GM12874 (cell line): ENCODE data around the gene MRPL37.

Experiments used
- TF ChIP-seq, protein P1 (sequence below): IDR thresholded peaks from 2 replicates; pipeline ENCODE4 v1.5.1; 2011; ENCODE audit warnings: low read depth, mild to moderate bottlenecking, control low read depth, low read length, moderate library complexity; ENCODE audit not compliant: insufficient read depth

The MRPL37 gene

DNA sequence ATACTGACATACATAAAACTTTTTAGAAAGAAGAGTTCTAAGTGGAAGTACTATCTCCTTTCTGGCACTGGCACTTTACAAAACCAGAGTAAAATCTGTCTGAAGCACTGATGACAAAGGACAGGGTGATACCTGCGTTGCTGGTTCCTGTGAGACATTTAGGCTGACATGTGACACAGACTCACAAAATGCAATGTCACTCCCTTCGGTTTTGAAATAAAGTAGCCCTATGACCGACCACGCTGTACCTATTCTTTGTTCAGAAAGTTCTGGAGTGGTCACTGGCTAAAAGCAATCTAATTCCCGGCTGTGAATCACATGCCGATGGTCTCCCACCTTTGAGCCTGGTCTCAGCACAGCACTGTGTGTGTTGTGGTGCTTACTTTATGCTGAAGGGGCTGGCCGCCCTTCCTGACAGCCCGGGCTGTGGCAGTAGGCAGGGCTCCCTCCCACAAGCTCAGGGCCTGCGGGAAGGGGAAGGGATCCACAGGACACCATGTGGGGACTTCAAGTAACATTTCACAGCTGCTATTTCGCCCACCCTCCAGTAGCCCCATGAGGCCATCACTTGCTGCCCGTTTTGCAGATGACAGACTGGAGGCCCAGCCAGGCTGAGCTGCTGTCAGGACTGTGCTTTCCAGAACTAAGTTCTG is 48.0 kb downstream of the MRPL37 start:
- TF ChIP-seq, protein P1, sequence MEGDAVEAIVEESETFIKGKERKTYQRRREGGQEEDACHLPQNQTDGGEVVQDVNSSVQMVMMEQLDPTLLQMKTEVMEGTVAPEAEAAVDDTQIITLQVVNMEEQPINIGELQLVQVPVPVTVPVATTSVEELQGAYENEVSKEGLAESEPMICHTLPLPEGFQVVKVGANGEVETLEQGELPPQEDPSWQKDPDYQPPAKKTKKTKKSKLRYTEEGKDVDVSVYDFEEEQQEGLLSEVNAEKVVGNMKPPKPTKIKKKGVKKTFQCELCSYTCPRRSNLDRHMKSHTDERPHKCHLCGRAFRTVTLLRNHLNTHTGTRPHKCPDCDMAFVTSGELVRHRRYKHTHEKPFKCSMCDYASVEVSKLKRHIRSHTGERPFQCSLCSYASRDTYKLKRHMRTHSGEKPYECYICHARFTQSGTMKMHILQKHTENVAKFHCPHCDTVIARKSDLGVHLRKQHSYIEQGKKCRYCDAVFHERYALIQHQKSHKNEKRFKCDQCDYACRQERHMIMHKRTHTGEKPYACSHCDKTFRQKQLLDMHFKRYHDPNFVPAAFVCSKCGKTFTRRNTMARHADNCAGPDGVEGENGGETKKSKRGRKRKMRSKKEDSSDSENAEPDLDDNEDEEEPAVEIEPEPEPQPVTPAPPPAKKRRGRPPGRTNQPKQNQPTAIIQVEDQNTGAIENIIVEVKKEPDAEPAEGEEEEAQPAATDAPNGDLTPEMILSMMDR = no peak

DNA sequence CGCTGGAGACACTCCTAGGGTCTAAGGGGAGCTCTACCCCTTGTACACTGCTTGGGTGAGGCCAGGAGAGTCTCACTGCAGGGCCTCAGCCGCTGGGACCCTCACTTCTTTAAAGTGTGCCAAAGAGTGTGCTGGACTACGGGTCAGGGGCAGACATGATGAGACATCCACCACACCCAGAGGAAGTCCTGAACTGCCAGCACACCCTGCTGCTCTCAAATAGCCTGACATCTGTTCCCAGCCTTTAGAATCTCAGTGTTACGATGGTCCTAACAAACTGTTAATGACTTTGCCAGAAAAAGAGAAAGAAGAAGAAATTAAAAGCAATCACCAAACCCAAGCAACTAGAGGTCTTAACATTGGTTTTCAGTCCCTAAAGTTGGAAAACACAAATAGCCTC is 49.0 kb downstream of the MRPL37 start:
- TF ChIP-seq, protein P1 = no peak

DNA sequence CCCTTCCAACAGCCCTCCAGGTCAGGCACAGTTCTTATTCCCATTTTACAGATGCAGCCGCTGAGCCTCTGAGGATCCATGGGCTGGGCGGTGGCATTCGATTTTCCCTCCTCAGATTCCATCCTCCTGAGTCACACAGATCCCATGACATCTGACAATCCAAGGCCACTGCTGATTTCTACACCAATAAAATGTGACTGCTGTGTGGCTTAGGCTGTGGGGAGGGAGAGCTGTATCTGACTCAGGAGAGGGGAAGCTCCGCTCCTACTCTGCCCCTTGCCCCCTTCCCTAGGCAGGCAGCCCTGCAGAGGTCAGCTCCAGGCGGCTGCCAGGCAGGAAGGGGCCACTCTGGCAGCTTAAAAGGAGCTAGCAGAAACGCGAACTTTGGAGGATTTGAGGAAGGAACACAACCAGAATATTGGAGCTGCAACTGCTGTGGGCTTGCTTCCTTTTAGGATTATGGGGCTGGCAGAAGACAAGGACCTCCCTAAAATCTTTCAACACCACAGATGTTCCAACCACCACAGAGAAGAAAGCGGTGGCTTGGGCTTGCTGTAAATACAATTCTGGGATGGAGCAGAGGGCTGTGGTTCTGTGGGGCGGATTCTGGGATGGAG is 50.0 kb downstream of the MRPL37 start:
- TF ChIP-seq, protein P1 = no peak

DNA sequence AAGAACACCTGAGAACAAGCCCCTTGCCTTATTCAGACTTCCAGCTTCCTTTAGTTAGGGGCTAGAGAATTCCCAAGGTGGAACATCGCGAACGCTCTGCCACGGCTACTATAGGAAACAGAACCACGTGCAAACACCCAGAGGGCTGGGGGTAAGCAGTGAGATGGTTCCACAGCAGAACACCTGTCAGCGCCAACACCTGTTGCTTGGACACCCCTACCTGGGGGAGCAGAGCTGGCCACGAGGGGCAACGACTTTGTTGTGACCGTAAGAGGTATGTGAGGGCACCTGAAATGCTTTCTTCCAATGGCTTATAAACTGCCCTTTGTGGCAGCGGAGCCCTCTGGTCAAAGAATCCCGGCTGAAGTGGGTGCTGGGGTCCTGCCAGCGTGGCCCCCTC is 50.7 kb downstream of the MRPL37 start:
- TF ChIP-seq, protein P1 = no peak

DNA sequence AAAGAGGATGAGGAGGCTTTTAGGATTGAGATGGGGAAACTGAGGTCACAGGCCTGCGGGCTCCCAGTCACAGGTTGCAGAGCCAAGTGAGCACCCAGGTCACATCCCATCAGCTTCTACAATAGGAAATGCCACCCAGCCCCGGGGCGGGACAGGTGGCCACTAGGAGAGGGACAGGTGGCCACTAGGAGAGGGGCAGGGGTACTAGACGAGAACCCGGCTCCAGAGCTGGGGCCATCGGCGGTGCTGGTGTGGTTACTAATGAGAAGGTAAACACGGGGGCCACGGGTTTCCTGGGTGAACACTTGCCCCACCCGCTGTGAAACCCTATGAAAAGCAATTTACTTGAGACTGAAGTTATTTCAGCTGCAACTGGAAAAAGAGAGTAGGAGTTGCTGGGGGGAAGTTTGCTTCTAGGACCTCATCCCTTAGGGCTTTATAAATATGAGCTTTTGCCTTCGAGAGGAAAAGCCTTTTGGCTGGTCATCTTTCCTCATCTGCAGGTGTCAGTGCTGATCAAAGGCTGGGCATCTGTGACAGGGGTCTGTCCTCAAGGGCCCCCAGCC is 52.5 kb downstream of the MRPL37 start:
- TF ChIP-seq, protein P1 = no peak

DNA sequence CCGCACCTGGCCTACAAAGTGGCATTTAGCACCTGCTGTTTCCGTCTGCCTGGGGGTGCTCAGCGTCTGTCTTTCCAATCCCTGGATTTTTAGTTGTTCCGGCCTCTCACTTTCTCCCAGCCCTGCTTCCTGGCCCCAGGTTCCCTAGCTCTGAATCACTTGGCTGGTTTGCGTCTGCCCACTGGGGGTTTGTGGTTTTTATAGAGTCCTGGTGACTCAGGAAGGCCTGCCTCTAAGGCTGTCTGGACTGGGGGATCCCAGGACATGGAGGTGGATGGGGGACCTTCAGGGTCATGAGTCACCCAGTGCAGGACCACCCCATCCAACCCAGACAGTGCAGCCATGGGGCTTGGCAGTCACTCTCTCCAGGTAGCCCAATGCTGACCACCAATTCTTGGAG is 53.5 kb downstream of the MRPL37 start:
- TF ChIP-seq, protein P1 = no peak

DNA sequence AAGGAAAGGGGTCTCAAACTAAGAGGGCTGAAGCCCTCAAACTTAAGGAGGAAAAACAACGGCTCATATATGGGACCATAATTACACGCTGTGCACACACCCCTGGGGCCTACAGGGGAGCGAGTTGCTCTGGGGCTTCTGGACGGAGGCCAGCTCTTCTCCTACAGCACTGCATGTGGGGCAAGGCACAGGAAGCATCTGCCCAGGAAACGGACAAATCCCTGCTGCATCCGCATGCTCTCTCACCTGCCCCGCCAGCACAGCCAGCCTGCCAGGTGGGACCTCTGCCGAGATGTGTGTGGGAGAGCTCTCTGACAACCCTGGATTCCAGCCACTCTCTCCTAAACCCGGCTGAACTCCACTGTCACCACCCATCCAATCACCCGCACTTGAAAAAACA is 54.1 kb downstream of the MRPL37 start:
- TF ChIP-seq, protein P1 = no peak
